Psoas muscle (tissue), 8 donors: Measurements from ENCODE around the gene KIAA1755. TPM values are rescaled to one million over a fixed set of nuclear protein-coding genes. Genes with fewer than 3 reads are reported as not detected.

Experiments used
- ATAC-seq, 4 donors: fragments of 200-7000 bp; cut with Tn5 transposase; one replicate each; pipeline ENCODE4 v1.9.1; 2020; ENCODE audit warnings: moderate library complexity in 3 of 4, mild to moderate bottlenecking in 2 of 4
- DNase-seq, 2 donors: peaks; one replicate each; pipeline ENCODE4 v3.0.0-alpha.2; 2020
- H3K27ac ChIP-seq: fragments of 200-600 bp; one replicate; pipeline ENCODE4 v1.8.0; 2022
- H3K27me3 ChIP-seq, 3 donors: fragments of 200-600 bp in 1 of 3; one replicate each; pipeline versions ENCODE4 v1.6.1 to v1.8.0; 2013 to 2022; ENCODE audit warnings: low read length in 2 of 3, mild to moderate bottlenecking in 2 of 3, moderate library complexity in 1 of 3; ENCODE audit not compliant: insufficient read depth in 3 of 3
- H3K36me3 ChIP-seq, 2 donors: fragments of 200-600 bp in 1 of 2; one replicate each; pipeline versions ENCODE4 v1.6.1 to v1.8.0; 2013 to 2022; ENCODE audit warnings: low read depth in 1 of 2, mild to moderate bottlenecking in 1 of 2, moderate library complexity in 1 of 2; ENCODE audit not compliant: insufficient read depth in 1 of 2
- H3K4me1 ChIP-seq: fragments of 200-600 bp; one replicate; pipeline ENCODE4 v1.8.0; 2022
- H3K4me3 ChIP-seq: fragments of 200-600 bp; one replicate; pipeline ENCODE4 v1.8.0; 2022; ENCODE audit warnings: mild to moderate bottlenecking
- H3K9me3 ChIP-seq: fragments of 200-600 bp; one replicate; pipeline ENCODE4 v1.8.0; 2022
- WGBS, 3 donors: extraction: QIAGEN DNeasy Blood & Tissue Kit; methylation state at CpG; one replicate each; pipeline versions ENCODE4 v1.1.6 to v1.1.7; 2013; 5-methylcytosine and 5-hydroxymethylcytosine counted together
- intact Hi-C, 2 donors: fragments of 100-400 bp; cut with DNase I; formaldehyde crosslinking; loops; one replicate each; pipeline versions ENCODE4 v1.11.0 to v1.14.2; 2022
- polyA plus RNA-seq, 3 donors: library from polyadenylated mRNA; stranded (reverse); fragments of 200-250 nt; gene quantifications; one replicate each; pipeline ENCODE4 v1.2.3, GENCODE V29; 2013
- total RNA-seq, 4 donors: library from RNA; stranded (reverse); fragmentation: NEBNext Ultra II Directional in 2 of 4; extraction: Animal tissue kit (Norgen Biotek cat#: 25700) in 2 of 4; gene quantifications; one replicate each; pipeline versions ENCODE4 v1.2.1 to v1.2.4, GENCODE V29; 2021 to 2023
- TF ChIP-seq, protein P1 (sequence below): fragments of 200-600 bp; IDR thresholded peaks from one replicate; pipeline ENCODE4 v1.8.0; 2022; ENCODE audit warnings: antibody characterized with exemption
- donor health status: healthy with polysubstance abuse.
- donor health status: DM: no; HTN: no; CAD: no; lungs with moderate emphysema.
- donor health status: Bipolar disorder and iron deficiency.
- donor health status: healthy.
- donor health status: DM: yes; HTN: yes; CAD: no.
- donor health status: DM: no; HTN: no; CAD: no.
- donor health status: DM: no; HTN: no; CAD: no.
- donor health status: DM: yes; HTN: yes; CAD: no.

Gene KIAA1755
- total and polyA plus RNA-seq, 7 donors: 0.16 to 2.4 (median 0.29) TPM

DNA sequence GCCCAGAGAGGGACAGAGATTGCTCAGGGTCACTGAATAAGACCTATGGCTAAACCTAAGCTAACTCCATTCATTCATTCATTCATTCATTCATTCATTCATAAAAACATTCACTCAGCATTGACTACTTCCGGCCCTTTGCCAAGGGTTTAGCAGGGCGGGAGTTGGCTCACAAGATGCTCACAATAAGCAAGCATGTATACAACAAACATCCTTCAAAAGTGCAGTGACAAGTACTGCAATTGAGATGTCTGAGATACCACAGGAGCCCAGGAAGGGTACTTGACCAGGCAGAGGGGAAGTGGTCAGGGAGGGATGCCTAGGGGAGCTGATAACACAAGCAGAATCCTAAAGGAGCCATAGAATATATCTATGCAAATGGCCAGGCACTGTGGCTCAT is 18.2 kb upstream of the KIAA1755 start:
- Histone ChIP-seq H3K4me1 (peaks cover 9% of the 10 kb centered on the region), H3K27me3 (no peaks in the 10 kb centered on the region), H3K4me3 (no peak overlapping the region), H3K36me3 (no peaks in the 10 kb centered on the region), H3K27ac (no peak overlapping the region), H3K9me3 (no peaks in the 10 kb centered on the region)
- WGBS, 3 donors: 82 to 90% (median 89%) methylated on average over 2 of the region's 2 CpGs
- ATAC-seq (no peak), DNase-seq (no peak)
- intact Hi-C loops: no loop called here
- TF ChIP-seq, protein P1, sequence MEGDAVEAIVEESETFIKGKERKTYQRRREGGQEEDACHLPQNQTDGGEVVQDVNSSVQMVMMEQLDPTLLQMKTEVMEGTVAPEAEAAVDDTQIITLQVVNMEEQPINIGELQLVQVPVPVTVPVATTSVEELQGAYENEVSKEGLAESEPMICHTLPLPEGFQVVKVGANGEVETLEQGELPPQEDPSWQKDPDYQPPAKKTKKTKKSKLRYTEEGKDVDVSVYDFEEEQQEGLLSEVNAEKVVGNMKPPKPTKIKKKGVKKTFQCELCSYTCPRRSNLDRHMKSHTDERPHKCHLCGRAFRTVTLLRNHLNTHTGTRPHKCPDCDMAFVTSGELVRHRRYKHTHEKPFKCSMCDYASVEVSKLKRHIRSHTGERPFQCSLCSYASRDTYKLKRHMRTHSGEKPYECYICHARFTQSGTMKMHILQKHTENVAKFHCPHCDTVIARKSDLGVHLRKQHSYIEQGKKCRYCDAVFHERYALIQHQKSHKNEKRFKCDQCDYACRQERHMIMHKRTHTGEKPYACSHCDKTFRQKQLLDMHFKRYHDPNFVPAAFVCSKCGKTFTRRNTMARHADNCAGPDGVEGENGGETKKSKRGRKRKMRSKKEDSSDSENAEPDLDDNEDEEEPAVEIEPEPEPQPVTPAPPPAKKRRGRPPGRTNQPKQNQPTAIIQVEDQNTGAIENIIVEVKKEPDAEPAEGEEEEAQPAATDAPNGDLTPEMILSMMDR: no peak

DNA sequence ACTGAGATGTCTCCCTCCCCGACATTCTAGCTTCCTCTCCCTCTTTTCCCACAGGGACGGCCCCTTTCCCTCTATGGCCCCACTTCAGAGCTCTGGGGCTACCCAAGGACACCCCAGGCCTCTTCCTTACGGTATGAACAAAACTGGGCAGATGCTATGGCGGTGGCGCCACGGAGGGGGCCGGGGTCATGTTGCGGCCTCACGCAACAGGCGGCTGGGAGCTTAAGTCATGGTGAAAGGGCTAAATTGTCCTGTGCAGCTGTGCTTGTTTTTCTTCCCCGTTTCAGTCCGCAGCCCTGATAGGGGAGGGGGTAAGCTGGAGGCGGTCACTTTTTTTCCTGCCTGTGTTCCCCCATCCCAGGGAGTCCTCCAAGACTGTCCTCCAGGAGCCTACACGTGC is 17.6 kb upstream of the KIAA1755 start:
- no peak overlapping the region for H3K27ac ChIP-seq
- 42 to 55% (median 45%) methylated on average over 14 of the region's 14 CpGs for whole genome bisulfite sequencing, 3 donors
- intact Hi-C loops: no loop called here
- peaks cover 9% of the 10 kb centered on the region for H3K4me1 ChIP-seq
- H3K27me3 ChIP-seq: no peaks in the 10 kb centered on the region
- ATAC-seq (no peak), DNase-seq (no peak)
- H3K9me3 ChIP-seq: no peaks in the 10 kb centered on the region
- no peaks in the 10 kb centered on the region for H3K36me3 ChIP-seq
- TF ChIP-seq, protein P1: no peak
- no peak overlapping the region for H3K4me3 ChIP-seq

DNA sequence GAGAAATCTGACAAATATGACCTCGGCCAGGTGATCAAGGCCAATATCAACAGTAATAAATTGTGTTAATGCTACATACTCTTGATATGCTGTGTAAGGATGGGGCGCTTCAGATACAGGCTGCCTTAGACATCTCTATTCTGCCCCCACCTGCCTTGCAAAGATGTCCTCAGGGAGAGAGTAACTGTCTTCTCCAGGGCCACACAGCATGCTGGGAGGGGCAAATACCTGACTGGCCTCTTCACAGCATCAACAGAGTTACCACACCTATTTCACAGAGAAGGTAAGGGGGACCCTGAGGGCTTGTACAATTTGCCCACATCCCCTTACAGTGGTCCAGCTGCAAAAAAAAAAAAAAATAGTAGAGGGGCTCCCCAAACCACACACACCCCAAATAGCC is 17.2 kb upstream of the KIAA1755 start:
- Histone ChIP-seq H3K4me1 (peaks cover 9% of the 10 kb centered on the region), H3K4me3 (no peak overlapping the region), H3K36me3 (no peaks in the 10 kb centered on the region), H3K27me3 (no peaks in the 10 kb centered on the region), H3K27ac (no peak overlapping the region), H3K9me3 (no peaks in the 10 kb centered on the region)
- TF ChIP-seq, protein P1: no peak
- no peak for ATAC-seq
- intact Hi-C loops: no loop called here
- 90 to 94% (median 92%) methylated on average over 2 of the region's 2 CpGs for WGBS, 3 donors
- no peak for DNase-seq

DNA sequence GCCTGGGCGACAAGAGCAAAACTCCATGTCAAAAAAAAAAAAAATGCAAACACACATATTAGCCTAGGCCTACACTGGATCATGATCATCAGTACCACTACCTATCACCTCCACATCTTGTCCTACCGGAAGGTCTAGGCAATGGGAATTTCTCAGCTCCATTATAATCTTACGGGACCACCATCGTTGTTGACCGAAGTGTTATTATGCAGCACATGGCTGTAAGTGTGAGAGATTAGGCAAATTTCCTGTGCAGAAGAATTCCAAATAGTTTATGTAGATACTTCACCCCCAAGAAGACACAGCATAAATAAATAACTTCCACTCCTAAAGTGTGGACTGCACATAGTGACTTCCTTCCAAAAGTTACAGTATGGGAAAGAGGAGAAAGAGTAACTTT is 16.8 kb upstream of the KIAA1755 start:
- TF ChIP-seq, protein P1: no peak
- no peak for DNase-seq
- Histone ChIP-seq H3K4me1 (peaks cover 9% of the 10 kb centered on the region), H3K9me3 (no peaks in the 10 kb centered on the region), H3K27me3 (no peaks in the 10 kb centered on the region), H3K4me3 (no peak overlapping the region), H3K36me3 (no peaks in the 10 kb centered on the region), H3K27ac (no peak overlapping the region)
- WGBS, 3 donors: 93 to 94% (median 93%) methylated on average over 5 of the region's 5 CpGs
- ATAC-seq: no peak
- intact Hi-C loops: no loop called here

DNA sequence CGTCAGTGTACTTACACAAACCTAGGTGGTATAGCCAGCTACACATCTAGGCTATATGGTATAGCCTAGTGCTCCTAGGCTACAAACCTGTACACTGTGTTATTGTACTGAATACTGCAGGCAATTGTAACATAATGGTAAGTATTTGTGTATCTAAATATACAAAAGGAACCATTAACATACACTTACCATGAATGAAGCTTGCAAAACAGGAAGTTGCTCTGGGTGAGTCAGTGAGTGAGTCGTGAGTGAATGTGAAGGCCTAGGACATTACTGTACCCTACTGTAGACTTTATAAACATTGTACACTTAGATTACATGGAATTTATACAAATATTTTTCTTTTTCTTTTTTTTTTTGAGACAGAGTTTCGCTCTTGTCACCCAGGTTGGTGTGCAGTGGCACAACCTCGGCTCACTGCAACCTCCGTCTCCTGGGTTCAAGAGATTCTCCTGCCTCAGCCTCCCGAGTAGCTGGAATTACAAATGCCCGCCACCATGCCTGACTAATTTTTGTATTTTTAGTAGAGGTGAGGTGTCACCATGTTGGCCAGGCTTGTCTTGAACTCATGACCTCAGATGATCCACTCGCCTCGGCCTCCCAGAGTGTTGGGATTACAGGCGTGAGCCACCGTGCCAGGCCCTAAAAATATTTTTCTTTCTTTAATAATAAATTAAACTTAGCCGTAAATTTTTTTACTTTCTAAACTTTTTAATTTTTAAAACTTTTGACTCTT is 15.4 kb upstream of the KIAA1755 start:
- Histone ChIP-seq H3K27ac (no peak overlapping the region), H3K9me3 (no peaks in the 10 kb centered on the region), H3K27me3 (no peaks in the 10 kb centered on the region), H3K4me1 (peaks cover 9% of the 10 kb centered on the region), H3K4me3 (no peak overlapping the region), H3K36me3 (no peaks in the 10 kb centered on the region)
- TF ChIP-seq, protein P1: no peak
- ATAC-seq (no peak), DNase-seq (no peak)
- WGBS, 3 donors: 82 to 87% (median 83%) methylated on average over 12 of the region's 12 CpGs
- intact Hi-C loops: no loop called here
